Vagina (tissue), 2 donors: ENCODE measurements around the gene ADARB2.

Experiments used
- POLR2AphosphoS5 ChIP-seq, 2 donors: sonication (generic); formaldehyde crosslinking; IDR thresholded peaks; one replicate each; pipeline ENCODE4 v1.9.0; 2017; ENCODE audit warnings: antibody characterized with exemption in 2 of 2, mild to moderate bottlenecking in 2 of 2, low read depth in 1 of 2; ENCODE audit not compliant: insufficient read depth in 1 of 2
- TF ChIP-seq, protein P1 (sequence below), 3 experiments: fragments of 450-650 bp in 2 of 3; fragments of 200-600 bp in 1 of 3; sonication (generic) in 1 of 3; IDR thresholded peaks; one replicate each; pipeline ENCODE4 v1.5.1; 2017 to 2019; ENCODE audit warnings: antibody characterized with exemption in 3 of 3, mild to moderate bottlenecking in 2 of 3, moderate library complexity in 2 of 3

DNA sequence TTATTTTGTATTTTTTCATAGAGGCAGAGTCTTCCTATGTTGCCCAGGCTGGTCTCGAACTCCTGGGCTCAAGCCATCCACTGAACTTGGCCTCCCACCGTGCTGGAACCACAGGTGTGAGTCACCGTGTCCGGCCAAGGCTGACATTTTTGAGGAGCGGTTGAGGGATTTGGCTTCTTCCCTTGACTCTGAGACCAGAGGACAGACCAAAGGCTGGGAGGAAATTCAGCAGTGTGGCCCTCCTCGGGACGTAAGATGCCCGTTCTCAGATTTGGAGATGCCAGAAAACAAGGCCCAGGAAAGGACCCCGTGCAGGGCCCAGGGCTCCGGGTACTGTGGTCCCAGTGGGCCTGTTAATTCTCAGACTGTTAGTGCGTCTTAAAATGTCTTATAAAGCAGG lies 535.0 kb downstream of the ADARB2 start:
- TF ChIP-seq, protein P1, sequence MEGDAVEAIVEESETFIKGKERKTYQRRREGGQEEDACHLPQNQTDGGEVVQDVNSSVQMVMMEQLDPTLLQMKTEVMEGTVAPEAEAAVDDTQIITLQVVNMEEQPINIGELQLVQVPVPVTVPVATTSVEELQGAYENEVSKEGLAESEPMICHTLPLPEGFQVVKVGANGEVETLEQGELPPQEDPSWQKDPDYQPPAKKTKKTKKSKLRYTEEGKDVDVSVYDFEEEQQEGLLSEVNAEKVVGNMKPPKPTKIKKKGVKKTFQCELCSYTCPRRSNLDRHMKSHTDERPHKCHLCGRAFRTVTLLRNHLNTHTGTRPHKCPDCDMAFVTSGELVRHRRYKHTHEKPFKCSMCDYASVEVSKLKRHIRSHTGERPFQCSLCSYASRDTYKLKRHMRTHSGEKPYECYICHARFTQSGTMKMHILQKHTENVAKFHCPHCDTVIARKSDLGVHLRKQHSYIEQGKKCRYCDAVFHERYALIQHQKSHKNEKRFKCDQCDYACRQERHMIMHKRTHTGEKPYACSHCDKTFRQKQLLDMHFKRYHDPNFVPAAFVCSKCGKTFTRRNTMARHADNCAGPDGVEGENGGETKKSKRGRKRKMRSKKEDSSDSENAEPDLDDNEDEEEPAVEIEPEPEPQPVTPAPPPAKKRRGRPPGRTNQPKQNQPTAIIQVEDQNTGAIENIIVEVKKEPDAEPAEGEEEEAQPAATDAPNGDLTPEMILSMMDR (IDR thresholded peaks at IDR 0.05): no peak
- TF ChIP-seq POLR2AphosphoS5 (IDR thresholded peaks at IDR 0.05; ENCODE audit: insufficient read depth in 1 of 2, low read depth in 1 of 2): no peak
